OCI-LY1 (cell line): Measurements from ENCODE around the gene PPP1R12A.

Source experiments
- CTCF ChIP-seq: fragments of 200-600 bp; sonication (generic), shearing (Covaris generic); IDR thresholded peaks from 2 replicates; pipeline ENCODE4 v1.5.1; 2017; ENCODE audit warnings: mild to moderate bottlenecking, antibody characterized with exemption, low read length, moderate library complexity, mixed read lengths
- EZH2 ChIP-seq: fragments of 200-600 bp; sonication (generic), shearing (Covaris generic); IDR thresholded peaks from 2 replicates; pipeline ENCODE4 v1.8.0; 2017; ENCODE audit warnings: borderline replicate concordance, mixed run types, mild to moderate bottlenecking, antibody characterized with exemption, low read length, moderate library complexity, mixed read lengths

- TF ChIP-seq CTCF, result no peak
- no peak for TF ChIP-seq EZH2
These were observed 19.2 kb upstream of the PPP1R12A start for GRCh38 chr12:79954037-79954610.
